WTC11 (cell line): ENCODE results near the gene ABHD11. TPM values are rescaled to one million over a fixed set of nuclear protein-coding genes. Genes with fewer than 3 reads are reported as not detected.

Source experiments
- ATAC-seq: fragments of 200-7000 bp; cut with Tn5 transposase; 2 replicates; pipeline ENCODE4 v1.10.0; 2021; ENCODE audit warnings: mild to moderate bottlenecking, moderate library complexity
- CTCF ChIA-PET: fragments of 300-600 bp; sonication (Branson Sonifier 250); formaldehyde crosslinking; loops from one replicate; lab custom pipeline; 2021; ENCODE audit warnings: antibody characterized with exemption; lab: Charles Lee
- POLR2A ChIA-PET: fragments of 350-600 bp; sonication (Branson Sonifier 250); formaldehyde crosslinking; loops from one replicate; lab custom pipeline; 2021; ENCODE audit warnings: antibody characterized with exemption; lab: Charles Lee
- DNase-seq: peaks from one replicate; pipeline ENCODE4 v3.0.0; 2021; ENCODE audit warnings: low spot score
- H3K27ac Mint-ChIP-seq: 2 replicates; pipeline ENCODE4 v1.8.0; 2021; ENCODE audit warnings: mixed read lengths
- H3K27me3 Mint-ChIP-seq: 2 replicates; pipeline ENCODE4 v1.8.0; 2021; ENCODE audit warnings: low read depth, mild to moderate bottlenecking, moderate library complexity, mixed read lengths
- H3K36me3 Mint-ChIP-seq: 2 replicates; pipeline ENCODE4 v1.8.0; 2021; ENCODE audit warnings: mixed read lengths
- H3K4me1 Mint-ChIP-seq: 2 replicates; pipeline ENCODE4 v1.8.0; 2022; ENCODE audit warnings: mixed read lengths
- H3K4me3 Mint-ChIP-seq: 2 replicates; pipeline ENCODE4 v1.8.0; 2021; ENCODE audit warnings: mild to moderate bottlenecking, moderate library complexity, mixed read lengths
- H3K9me3 Mint-ChIP-seq: 2 replicates; pipeline ENCODE4 v1.8.0; 2021; ENCODE audit warnings: mixed read lengths
- AFF4 ChIP-seq: sonication (generic); formaldehyde crosslinking; IDR thresholded peaks from 2 replicates; pipeline ENCODE4 v1.8.1; 2023; ENCODE audit warnings: mild to moderate bottlenecking, missing genetic modification reagents, borderline replicate concordance
- E2F5 ChIP-seq: sonication (generic); formaldehyde crosslinking; IDR thresholded peaks from 2 replicates; pipeline ENCODE4 v1.8.1; 2022; ENCODE audit warnings: mild to moderate bottlenecking, moderate library complexity, missing genetic modification reagents
- GRHL2 ChIP-seq: fragments of 250-450 bp; sonication (Bioruptor Pico); IDR thresholded peaks from 2 replicates; pipeline ENCODE4 v1.8.0; 2022; ENCODE audit warnings: mild to moderate bottlenecking, moderate library complexity; ENCODE audit not compliant: insufficient replicate concordance, severe bottlenecking
- GTF2I ChIP-seq: fragments of 250-450 bp; sonication (Bioruptor Pico); conservative IDR thresholded peaks from 2 replicates; pipeline ENCODE4 v1.4.0; 2021; ENCODE audit warnings: mild to moderate bottlenecking
- IRF1 ChIP-seq: sonication (generic); formaldehyde crosslinking; IDR thresholded peaks from 2 replicates; pipeline ENCODE4 v1.8.0; 2023; ENCODE audit warnings: missing genetic modification reagents
- IRF2 ChIP-seq: sonication (generic); formaldehyde crosslinking; IDR thresholded peaks from 2 replicates; pipeline ENCODE4 v1.8.0; 2022; ENCODE audit warnings: low read depth, missing genetic modification reagents, borderline replicate concordance
- JAZF1 ChIP-seq: fragments of 250-450 bp; sonication (Bioruptor Pico); IDR thresholded peaks from 2 replicates; pipeline ENCODE4 v1.9.0; 2021; ENCODE audit warnings: moderate library complexity, mild to moderate bottlenecking, inconsistent platforms
- MXD4 ChIP-seq: fragments of 250-450 bp; sonication (Bioruptor Pico); IDR thresholded peaks from 2 replicates; pipeline ENCODE4 v1.8.0; 2021; ENCODE audit warnings: mild to moderate bottlenecking, moderate library complexity, borderline replicate concordance
- MYBL2 ChIP-seq: sonication (generic); formaldehyde crosslinking; IDR thresholded peaks from 2 replicates; pipeline ENCODE4 v1.8.1; 2023; ENCODE audit warnings: mild to moderate bottlenecking, moderate library complexity, missing genetic modification reagents
- NFATC4 ChIP-seq: fragments of 250-450 bp; sonication (Bioruptor Pico); IDR thresholded peaks from 2 replicates; pipeline ENCODE4 v1.9.0; 2021; ENCODE audit warnings: mild to moderate bottlenecking
- NFYB ChIP-seq: sonication (generic); formaldehyde crosslinking; conservative IDR thresholded peaks from 2 replicates; pipeline ENCODE4 v1.8.0; 2022; ENCODE audit warnings: low read depth, missing genetic modification reagents
- SP1 ChIP-seq: sonication (generic); formaldehyde crosslinking; conservative IDR thresholded peaks from 2 replicates; pipeline ENCODE4 v1.8.1; 2022; ENCODE audit warnings: missing genetic modification reagents
- TEAD1 ChIP-seq: sonication (generic); formaldehyde crosslinking; IDR thresholded peaks from 2 replicates; pipeline ENCODE4 v1.8.0; 2022; ENCODE audit warnings: mild to moderate bottlenecking, missing genetic modification reagents
- ZNF425 ChIP-seq: fragments of 250-450 bp; sonication (Bioruptor Pico); conservative IDR thresholded peaks from 2 replicates; pipeline ENCODE4 v1.9.0; 2021; ENCODE audit warnings: mild to moderate bottlenecking
- ZNF671 ChIP-seq: fragments of 250-450 bp; sonication (Bioruptor Pico); IDR thresholded peaks from 2 replicates; pipeline ENCODE4 v1.8.0; 2021; ENCODE audit warnings: mild to moderate bottlenecking
- total RNA-seq: library from RNA; stranded (reverse); gene quantifications from 3 replicates; pipeline ENCODE4 v1.2.3, GENCODE V29; 2021
- TF ChIP-seq, protein P1 (sequence below): sonication (generic); formaldehyde crosslinking; IDR thresholded peaks from 2 replicates; pipeline ENCODE4 v1.8.0; 2022; ENCODE audit warnings: mild to moderate bottlenecking, missing genetic modification reagents
- TF ChIP-seq, protein P2 (sequence below): sonication (generic); formaldehyde crosslinking; IDR thresholded peaks from 2 replicates; pipeline ENCODE4 v1.8.1; 2023; ENCODE audit warnings: mild to moderate bottlenecking, moderate library complexity, missing genetic modification reagents
- TF ChIP-seq, protein P3 (sequence below): sonication (generic); formaldehyde crosslinking; IDR thresholded peaks from 2 replicates; pipeline ENCODE4 v1.8.1; 2022; ENCODE audit warnings: mild to moderate bottlenecking, missing genetic modification reagents, moderate library complexity, borderline replicate concordance

ABHD11 gene
- total RNA-seq, 1 experiment from 2014 or later, result 23.8 TPM

GRCh38 chr7:73703757-73704639, 34.6 kb downstream of the ABHD11 start:
- Mint-ChIP-seq H3K27me3 (no peaks in the 10 kb centered on the region), H3K36me3 (peaks cover 9% of the 10 kb centered on the region), H3K27ac (peak overlapping the region; percentile 63; the same call in 1 of the 2 replicates), H3K4me1 (peaks cover 15% of the 10 kb centered on the region), H3K9me3 (no peaks in the 10 kb centered on the region), H3K4me3 (peak overlapping the region; percentile 60)
- DNase-seq (peak; percentile 86), ATAC-seq (peak; percentile 78)
- TF ChIP-seq JAZF1 (CRISPR knock-in tag) (no peak), MXD4 (CRISPR knock-in tag) (no peak), SP1 (CRISPR knock-in tag) (0 out of 2 replicates have a peak, but pooled peaks have one; percentile 27)
- ChIA-PET CTCF (interaction anchor here (0.6 to 8.0 kb wide), 23 partner anchors 8 to 561 kb away, joined by 3 to 61 read pairs (median 4); partner anchors contain the start of genes ABHD11, MLXIPL, STX1A and VPS37D), POLR2A (interaction anchor here (0.6 to 1.2 kb wide), 6 partner anchors 16 to 81 kb away, joined by 3 to 8 read pairs (median 4); partner anchors contain the start of genes ABHD11 and STX1A)

DNA sequence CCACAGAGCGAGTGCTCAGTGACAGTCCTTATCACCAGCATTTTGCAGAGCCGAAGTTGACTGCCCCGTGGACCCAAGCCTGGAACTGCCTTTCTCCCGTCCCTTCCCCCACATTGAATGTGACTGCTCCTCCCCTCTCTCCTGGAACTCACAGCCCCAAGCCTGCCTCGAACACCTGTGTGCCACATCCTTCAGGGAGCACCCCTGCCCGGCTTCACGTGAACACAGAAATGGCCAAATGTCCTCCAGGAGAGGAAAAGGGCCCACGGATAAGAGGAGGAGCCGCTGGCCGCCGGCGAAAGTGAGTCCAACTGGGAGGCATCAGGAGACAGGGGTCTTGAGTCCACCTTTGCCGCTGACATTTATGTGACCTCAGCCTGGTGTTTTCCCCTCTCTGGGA, 35.4 kb downstream of the ABHD11 start:
- ChIA-PET CTCF (interaction anchor here (0.8 to 8.0 kb wide), 15 partner anchors 8 to 107 kb away, joined by 3 to 61 read pairs (median 4); partner anchors contain the start of genes ABHD11, MLXIPL, STX1A and VPS37D), POLR2A (interaction anchor here (0.6 to 1.2 kb wide), 5 partner anchors 17 to 235 kb away, joined by 3 to 5 read pairs (median 4); partner anchors contain the start of gene STX1A)
- H3K27ac Mint-ChIP-seq, result peak overlapping the region; percentile 63; the same call in 1 of the 2 replicates
- no peaks in the 10 kb centered on the region for H3K9me3 Mint-ChIP-seq
- H3K36me3 Mint-ChIP-seq, result peaks cover 14% of the 10 kb centered on the region
- DNase-seq (no peak), ATAC-seq (no peak)
- H3K4me1 Mint-ChIP-seq, result peaks cover 15% of the 10 kb centered on the region
- peak overlapping the region; percentile 60 for H3K4me3 Mint-ChIP-seq
- H3K27me3 Mint-ChIP-seq, result no peaks in the 10 kb centered on the region
- TF ChIP-seq E2F5 (CRISPR knock-in tag) (no peak), GRHL2 (CRISPR knock-in tag) (no peak), NFYB (CRISPR knock-in tag) (no peak), NFATC4 (no peak), AFF4 (no peak), TEAD1 (CRISPR knock-in tag) (no peak), MYBL2 (CRISPR knock-in tag) (peak; percentile 67; the same call in 1 of the 2 replicates), IRF1 (no peak), ZNF671 (CRISPR knock-in tag) (no peak), IRF2 (CRISPR knock-in tag) (0 out of 2 replicates have a peak, but pooled peaks have one; percentile 25), ZNF425 (no peak), MXD4 (CRISPR knock-in tag) (no peak), GTF2I (CRISPR knock-in tag) (no peak), SP1 (CRISPR knock-in tag) (no peak; the same call in 1 of the 2 replicates)
- TF ChIP-seq, protein P1, sequence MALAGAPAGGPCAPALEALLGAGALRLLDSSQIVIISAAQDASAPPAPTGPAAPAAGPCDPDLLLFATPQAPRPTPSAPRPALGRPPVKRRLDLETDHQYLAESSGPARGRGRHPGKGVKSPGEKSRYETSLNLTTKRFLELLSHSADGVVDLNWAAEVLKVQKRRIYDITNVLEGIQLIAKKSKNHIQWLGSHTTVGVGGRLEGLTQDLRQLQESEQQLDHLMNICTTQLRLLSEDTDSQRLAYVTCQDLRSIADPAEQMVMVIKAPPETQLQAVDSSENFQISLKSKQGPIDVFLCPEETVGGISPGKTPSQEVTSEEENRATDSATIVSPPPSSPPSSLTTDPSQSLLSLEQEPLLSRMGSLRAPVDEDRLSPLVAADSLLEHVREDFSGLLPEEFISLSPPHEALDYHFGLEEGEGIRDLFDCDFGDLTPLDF, result no peak
- TF ChIP-seq, protein P2, sequence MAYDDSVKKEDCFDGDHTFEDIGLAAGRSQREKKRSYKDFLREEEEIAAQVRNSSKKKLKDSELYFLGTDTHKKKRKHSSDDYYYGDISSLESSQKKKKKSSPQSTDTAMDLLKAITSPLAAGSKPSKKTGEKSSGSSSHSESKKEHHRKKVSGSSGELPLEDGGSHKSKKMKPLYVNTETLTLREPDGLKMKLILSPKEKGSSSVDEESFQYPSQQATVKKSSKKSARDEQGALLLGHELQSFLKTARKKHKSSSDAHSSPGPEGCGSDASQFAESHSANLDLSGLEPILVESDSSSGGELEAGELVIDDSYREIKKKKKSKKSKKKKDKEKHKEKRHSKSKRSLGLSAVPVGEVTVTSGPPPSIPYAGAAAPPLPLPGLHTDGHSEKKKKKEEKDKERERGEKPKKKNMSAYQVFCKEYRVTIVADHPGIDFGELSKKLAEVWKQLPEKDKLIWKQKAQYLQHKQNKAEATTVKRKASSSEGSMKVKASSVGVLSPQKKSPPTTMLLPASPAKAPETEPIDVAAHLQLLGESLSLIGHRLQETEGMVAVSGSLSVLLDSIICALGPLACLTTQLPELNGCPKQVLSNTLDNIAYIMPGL (CRISPR knock-in tag), result no peak
- TF ChIP-seq, protein P3, sequence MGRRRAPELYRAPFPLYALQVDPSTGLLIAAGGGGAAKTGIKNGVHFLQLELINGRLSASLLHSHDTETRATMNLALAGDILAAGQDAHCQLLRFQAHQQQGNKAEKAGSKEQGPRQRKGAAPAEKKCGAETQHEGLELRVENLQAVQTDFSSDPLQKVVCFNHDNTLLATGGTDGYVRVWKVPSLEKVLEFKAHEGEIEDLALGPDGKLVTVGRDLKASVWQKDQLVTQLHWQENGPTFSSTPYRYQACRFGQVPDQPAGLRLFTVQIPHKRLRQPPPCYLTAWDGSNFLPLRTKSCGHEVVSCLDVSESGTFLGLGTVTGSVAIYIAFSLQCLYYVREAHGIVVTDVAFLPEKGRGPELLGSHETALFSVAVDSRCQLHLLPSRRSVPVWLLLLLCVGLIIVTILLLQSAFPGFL (CRISPR knock-in tag), result no peak
